Thyroid gland (tissue), 4 donors: ENCODE data around the gene ATP2A1. TPM values are rescaled to one million over a fixed set of nuclear protein-coding genes. Genes with fewer than 3 reads are reported as not detected.

Source experiments
- DNase-seq, 2 donors: peaks; one replicate each; pipeline ENCODE4 v3.0.0-alpha.2; 2019
- H3K27ac ChIP-seq, 3 donors: fragments of 200-600 bp; sonication (generic); 1 replicate in 2 of 3; 2 replicates in 1 of 3; pipeline ENCODE4 v1.5.1; 2016 to 2019; ENCODE audit warnings: mild to moderate bottlenecking in 1 of 3, moderate library complexity in 1 of 3
- H3K27me3 ChIP-seq: fragments of 200-600 bp; sonication (generic); one replicate; pipeline ENCODE4 v1.5.1; 2019
- H3K36me3 ChIP-seq, 2 donors: fragments of 200-600 bp; sonication (generic); one replicate each; pipeline ENCODE4 v1.5.1; 2016 to 2019
- H3K4me1 ChIP-seq, 2 donors: fragments of 200-600 bp; sonication (generic); one replicate each; pipeline ENCODE4 v1.5.1; 2017 to 2019
- H3K4me3 ChIP-seq, 3 donors: fragments of 200-600 bp; sonication (generic); replicated peaks in 1 of 3; 1 replicate in 2 of 3; 2 replicates in 1 of 3; pipeline ENCODE4 v1.5.1; 2016; ENCODE audit warnings: mild to moderate bottlenecking in 1 of 3
- H3K9me3 ChIP-seq: fragments of 200-600 bp; sonication (generic); one replicate; pipeline ENCODE4 v1.5.1; 2017
- POLR2A ChIP-seq, 2 donors: fragments of 450-650 bp; IDR thresholded peaks; one replicate each; pipeline ENCODE4 v1.6.1; 2017; ENCODE audit warnings: antibody characterized with exemption in 2 of 2, mild to moderate bottlenecking in 2 of 2, moderate library complexity in 1 of 2
- WGBS, 2 donors: methylation state at CpG; one replicate each; pipeline ENCODE4 v1.1.5; 2017; 5-methylcytosine and 5-hydroxymethylcytosine counted together
- intact Hi-C: fragments of 100-400 bp; cut with DNase I; formaldehyde crosslinking; loops from one replicate; pipeline ENCODE4 v1.15.1; 2023
- total RNA-seq, 4 donors: library from RNA; depleted of rRNA; stranded (reverse); fragments of >200 nt; gene quantifications; one replicate each; pipeline ENCODE4 v1.2.3, GENCODE V29; 2016
- TF ChIP-seq, protein P1 (sequence below), 6 experiments: fragments of 200-600 bp in 3 of 6; fragments of 450-650 bp in 3 of 6; sonication (generic) in 3 of 6; IDR thresholded peaks; one replicate each; pipeline ENCODE4 v1.5.1; 2016 to 2019; ENCODE audit warnings: antibody characterized with exemption in 6 of 6, mild to moderate bottlenecking in 2 of 6, inconsistent platforms in 1 of 6, moderate library complexity in 1 of 6

ATP2A1 gene
- 1 to 10 TPM in 2 of 4 donors, under 1 TPM in 1, not detected in 1; 0.27 to 2.7 (median 2.3) TPM for total RNA-seq

DNA sequence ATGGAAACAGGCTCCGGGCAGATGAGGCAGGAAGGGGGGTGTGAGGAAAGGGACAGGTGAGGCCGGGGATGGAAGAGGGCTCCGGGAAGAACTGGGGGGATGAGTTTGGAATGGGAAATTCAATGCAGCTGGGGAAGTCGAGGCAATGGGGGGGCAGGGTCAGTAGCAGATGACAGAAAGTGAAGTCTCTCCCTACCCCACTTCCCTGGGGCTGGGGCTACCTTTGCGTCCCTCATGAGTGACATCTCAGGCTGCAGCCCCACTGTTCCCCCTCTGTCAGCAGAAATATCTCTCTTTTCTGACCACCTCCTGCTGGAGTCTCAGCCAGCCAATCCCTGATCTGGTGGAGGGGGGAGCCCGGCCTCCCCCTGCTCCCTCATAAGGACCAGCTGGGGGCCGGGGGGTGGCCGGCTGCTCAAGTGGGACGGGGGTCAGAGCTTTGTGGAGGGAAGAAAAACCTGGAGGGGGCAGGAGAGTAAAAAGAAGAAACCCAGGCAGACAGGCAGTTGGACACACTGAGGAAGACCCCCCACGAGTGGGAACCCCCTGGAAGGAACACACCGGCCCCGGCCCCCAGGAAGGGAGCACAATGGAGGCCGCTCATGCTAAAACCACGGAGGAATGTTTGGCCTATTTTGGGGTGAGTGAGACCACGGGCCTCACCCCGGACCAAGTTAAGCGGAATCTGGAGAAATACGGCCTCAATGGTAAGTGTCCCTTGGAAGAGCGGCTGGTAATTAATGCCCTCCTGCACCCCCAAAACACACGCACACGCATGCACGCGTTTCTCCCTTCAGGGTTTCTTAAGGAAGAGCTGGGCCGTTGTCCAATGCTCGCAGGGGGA lies at the start of gene ATP2A1:
Gene ATP2A1 (plus strand): TSS at position 406 of the 844 bp plus-strand sequence. CDS start 184 bp downstream, at position 590.
- intact Hi-C loops, result loop anchor here (5.0 kb wide), 1 partner anchor 49 kb away; the partner anchor contains the start of gene RABEP2
- no peaks in the 10 kb centered on the region for H3K27me3 ChIP-seq
- H3K36me3 ChIP-seq, result peaks cover 3 to 14% of the 10 kb centered on the region in 2 donors
- no peak for TF ChIP-seq POLR2A (IDR thresholded peaks at IDR 0.05)
- TF ChIP-seq, protein P1, sequence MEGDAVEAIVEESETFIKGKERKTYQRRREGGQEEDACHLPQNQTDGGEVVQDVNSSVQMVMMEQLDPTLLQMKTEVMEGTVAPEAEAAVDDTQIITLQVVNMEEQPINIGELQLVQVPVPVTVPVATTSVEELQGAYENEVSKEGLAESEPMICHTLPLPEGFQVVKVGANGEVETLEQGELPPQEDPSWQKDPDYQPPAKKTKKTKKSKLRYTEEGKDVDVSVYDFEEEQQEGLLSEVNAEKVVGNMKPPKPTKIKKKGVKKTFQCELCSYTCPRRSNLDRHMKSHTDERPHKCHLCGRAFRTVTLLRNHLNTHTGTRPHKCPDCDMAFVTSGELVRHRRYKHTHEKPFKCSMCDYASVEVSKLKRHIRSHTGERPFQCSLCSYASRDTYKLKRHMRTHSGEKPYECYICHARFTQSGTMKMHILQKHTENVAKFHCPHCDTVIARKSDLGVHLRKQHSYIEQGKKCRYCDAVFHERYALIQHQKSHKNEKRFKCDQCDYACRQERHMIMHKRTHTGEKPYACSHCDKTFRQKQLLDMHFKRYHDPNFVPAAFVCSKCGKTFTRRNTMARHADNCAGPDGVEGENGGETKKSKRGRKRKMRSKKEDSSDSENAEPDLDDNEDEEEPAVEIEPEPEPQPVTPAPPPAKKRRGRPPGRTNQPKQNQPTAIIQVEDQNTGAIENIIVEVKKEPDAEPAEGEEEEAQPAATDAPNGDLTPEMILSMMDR (IDR thresholded peaks at IDR 0.05), result no peak
- no peak for DNase-seq
- no peak within 1 kb of the TSS for H3K27ac ChIP-seq
- no peaks in the 10 kb centered on the region for H3K9me3 ChIP-seq
- WGBS, 2 donors, result 68 to 74% methylated on average over 25 of the region's 25 CpGs
- peaks cover 7 to 12% of the 10 kb centered on the region in 2 donors for H3K4me1 ChIP-seq
- H3K4me3 ChIP-seq, result peak within 1 kb of the TSS in 2 of 3 donors; percentile 44 to 54

- H3K4me3 ChIP-seq, result no peak overlapping the region
- no peaks in the 10 kb centered on the region for H3K9me3 ChIP-seq
- no peaks in the 10 kb centered on the region for H3K27me3 ChIP-seq
- TF ChIP-seq, protein P1 (IDR thresholded peaks at IDR 0.05), result no peak
- no peak for TF ChIP-seq POLR2A (IDR thresholded peaks at IDR 0.05)
- DNase-seq, result no peak
- no peak overlapping the region for H3K27ac ChIP-seq
- intact Hi-C loops, result loop anchor here (5.0 kb wide), 1 partner anchor 123 kb away; the partner anchor contains the start of gene NFATC2IP
- 95 to 96% methylated on average over 13 of the region's 13 CpGs for WGBS, 2 donors
- H3K4me1 ChIP-seq, result peaks cover 7 to 12% of the 10 kb centered on the region in 2 donors
- H3K36me3 ChIP-seq, result peaks cover 90% of the 10 kb centered on the region in 2 donors
These were observed 48.5 kb upstream of the ATP2A1 start for GRCh38 chr16:28829747-28830146.

DNA sequence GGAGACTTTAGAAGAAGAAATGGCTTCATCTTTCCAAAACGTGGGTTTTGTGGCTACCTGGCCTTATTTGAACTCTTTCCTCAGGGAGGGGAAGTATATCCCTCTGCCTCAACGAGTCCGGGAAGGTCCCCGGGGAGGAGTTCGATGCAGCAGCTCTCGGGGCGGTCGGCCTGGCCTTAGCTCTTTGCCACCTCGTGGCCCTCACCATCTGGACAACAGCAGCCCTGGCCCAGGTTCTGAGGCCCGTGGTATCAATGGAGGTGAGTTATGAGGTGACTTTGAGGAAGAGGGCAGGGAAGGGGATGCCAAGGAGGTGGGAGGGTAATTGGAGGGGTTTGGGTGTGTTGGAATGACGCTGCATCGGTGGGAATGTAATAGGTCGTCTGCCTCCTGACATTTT lies 47.8 kb upstream of the ATP2A1 start:
- no peaks in the 10 kb centered on the region for H3K9me3 ChIP-seq
- TF ChIP-seq, protein P1 (IDR thresholded peaks at IDR 0.05), result no peak
- TF ChIP-seq POLR2A (IDR thresholded peaks at IDR 0.05), result no peak
- 91 to 92% methylated on average over 13 of the region's 13 CpGs for WGBS, 2 donors
- H3K36me3 ChIP-seq, result peaks cover 98% of the 10 kb centered on the region in 2 donors
- intact Hi-C loops, result no loop called here
- no peak overlapping the region for H3K27ac ChIP-seq
- no peak overlapping the region for H3K4me3 ChIP-seq
- H3K27me3 ChIP-seq, result no peaks in the 10 kb centered on the region
- no peak for DNase-seq
- H3K4me1 ChIP-seq, result peaks cover 0 to 4% of the 10 kb centered on the region in 2 donors

- Histone ChIP-seq H3K4me1 (no peaks in the 10 kb centered on the region), H3K9me3 (no peaks in the 10 kb centered on the region), H3K36me3 (peaks cover 80 to 88% of the 10 kb centered on the region in 2 donors), H3K27me3 (no peaks in the 10 kb centered on the region), H3K27ac (no peak overlapping the region), H3K4me3 (no peak overlapping the region)
- no peak for TF ChIP-seq POLR2A (IDR thresholded peaks at IDR 0.05)
- TF ChIP-seq, protein P1 (IDR thresholded peaks at IDR 0.05), result no peak
- no peak for DNase-seq
- 94 to 97% methylated on average over 9 to 14 of the region's 14 CpGs for WGBS, 2 donors
- intact Hi-C loops, result no loop called here
These were observed 43.9 kb upstream of the ATP2A1 start for GRCh38 chr16:28834349-28834748.
